Fibroblast of the aortic adventitia (primary cell): ENCODE data around the gene CBR1. TPM values are rescaled to one million over a fixed set of nuclear protein-coding genes. Genes with fewer than 3 reads are reported as not detected.
A peak's percentile ranks its signal among the peaks of the same experiment; 100 is the strongest.

Experiments
- DNase-seq: peaks from one replicate; pipeline ENCODE4 v3.0.0-alpha.2; 2010; ENCODE audit warnings: low read depth
- H3K4me3 ChIP-seq: 2 replicates; pipeline ENCODE4 v1.5.1; 2011; ENCODE audit warnings: low read depth, mild to moderate bottlenecking, control low read depth, low read length, moderate library complexity
- CTCF ChIP-seq: IDR thresholded peaks from 2 replicates; pipeline ENCODE4 v1.5.1; 2011; ENCODE audit warnings: mild to moderate bottlenecking, low read length, control low read depth, inconsistent platforms; ENCODE audit not compliant: insufficient read depth
- total RNA-seq: library from RNA; depleted of rRNA; stranded (reverse); fragments of >200 nt; gene quantifications from 2 replicates; pipeline ENCODE4 v1.2.3, GENCODE V29; 2012; ENCODE audit warnings: low replicate concordance

The CBR1 gene
- total RNA-seq, 1 donor = 95.0 TPM

GRCh38 chr21:36100971-36101641 is 31.3 kb downstream of the CBR1 start:
- TF ChIP-seq CTCF = no peak
- DNase-seq = no peak
- H3K4me3 ChIP-seq = no peak overlapping the region

- H3K4me3 ChIP-seq = no peak overlapping the region
These were observed 33.6 kb downstream of the CBR1 start for GRCh38 chr21:36103434-36103833.

GRCh38 chr21:36104317-36105300 is 34.8 kb downstream of the CBR1 start:
- H3K4me3 ChIP-seq = peak overlapping the region; percentile 35
- DNase-seq = peak; percentile 46
- peak; percentile 65 for TF ChIP-seq CTCF

More at GRCh38 chr21:36103434-36103833, 33.6 kb downstream of the CBR1 start:
- DNase-seq = no peak
- TF ChIP-seq CTCF = no peak

GRCh38 chr21:36105327-36105842 is 35.6 kb downstream of the CBR1 start:
- no peak for TF ChIP-seq CTCF
- DNase-seq = no peak
- no peak overlapping the region for H3K4me3 ChIP-seq

- no peak for TF ChIP-seq CTCF
- no peak for DNase-seq
- H3K4me3 ChIP-seq = no peak overlapping the region
These were observed 40.0 kb downstream of the CBR1 start for GRCh38 chr21:36109868-36110267.

- no peak overlapping the region for H3K4me3 ChIP-seq
- TF ChIP-seq CTCF = no peak
- no peak for DNase-seq
These were observed 41.4 kb downstream of the CBR1 start for GRCh38 chr21:36111238-36111637.
